GM19025 (cell line): ENCODE data around the gene ASCL3.
A peak's percentile ranks its signal among the peaks of the same experiment; 100 is the strongest.
"Not testable (repeated sequence)": the region's sequence is repeated elsewhere in the genome, so short reads cannot be mapped to it uniquely, and the experiment has no call there.

Source experiments
- ATAC-seq: cut with Tn5 transposase; IDR thresholded peaks from one replicate; pipeline ENCODE4 v1.9.1; 2021; ENCODE audit warnings: mild to moderate bottlenecking, low read depth, moderate library complexity; ENCODE audit not compliant: unreplicated experiment

The ASCL3 gene

GRCh38 chr11:8911029-8911823 lies 31.6 kb downstream of the ASCL3 start, which contains the start of gene AKIP1:
AKIP1 (plus strand) TSS chr11:8911189; CDS start chr11:8911450, 261 bp downstream.
- ATAC-seq = peak; percentile 72

GRCh38 chr11:8910649-8911026 lies 32.2 kb downstream of the ASCL3 start:
- no peak for ATAC-seq

DNA sequence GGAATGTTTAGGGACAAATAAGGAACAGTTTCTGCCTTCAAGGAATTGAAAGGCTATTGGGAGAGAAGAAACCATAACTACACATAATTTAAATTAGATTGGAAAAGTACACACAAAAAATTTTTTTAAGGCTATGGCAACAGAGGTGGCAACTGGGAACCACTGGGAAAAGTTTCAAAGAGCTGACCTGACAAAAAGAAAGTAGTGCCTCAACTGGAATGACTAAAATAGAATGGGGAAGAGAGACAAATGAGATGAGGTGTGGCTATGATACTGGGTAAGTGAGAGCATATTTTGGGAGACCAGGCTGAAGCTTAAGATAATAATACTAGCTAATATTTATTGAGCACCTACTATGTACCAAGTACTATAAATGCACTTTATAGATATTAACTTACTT lies 34.7 kb downstream of the ASCL3 start:
- no peak for ATAC-seq

- ATAC-seq = no peak
These were observed 35.7 kb downstream of the ASCL3 start for GRCh38 chr11:8907116-8907515.

DNA sequence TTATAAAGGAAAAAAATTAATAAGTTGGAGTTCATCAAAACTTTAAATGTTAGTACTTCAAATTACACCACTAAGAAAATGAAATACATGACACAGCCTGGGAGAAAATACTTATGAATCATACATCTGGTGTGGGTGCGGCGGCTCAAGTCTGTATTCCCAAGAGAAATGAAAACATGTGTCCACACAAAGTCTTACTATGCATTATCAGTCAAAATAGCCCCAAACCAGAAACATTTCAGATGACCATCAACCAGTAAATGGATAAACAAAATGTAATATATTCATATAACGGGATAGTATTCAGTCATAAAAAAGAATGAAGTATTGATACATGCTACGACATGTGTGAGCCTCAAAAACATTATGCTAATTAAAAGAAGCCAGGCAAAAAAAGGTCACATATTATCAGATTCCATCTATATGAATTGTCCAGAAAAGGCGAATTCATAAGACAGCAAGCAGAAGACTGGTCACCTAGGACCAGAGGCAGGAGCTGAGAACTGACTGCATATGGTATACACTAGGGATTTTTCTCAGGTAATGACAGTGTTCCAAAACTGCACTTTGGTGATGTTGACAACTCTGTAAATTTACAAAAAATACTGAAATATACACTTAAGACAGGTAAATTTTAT lies 37.2 kb downstream of the ASCL3 start:
- no peak for ATAC-seq

GRCh38 chr11:8899119-8899753 lies 43.6 kb downstream of the ASCL3 start:
- no peak for ATAC-seq

- not testable (repeated sequence) for ATAC-seq
These were observed 51.6 kb downstream of the ASCL3 start for GRCh38 chr11:8891185-8891584.
